GM12892 (cell line): ENCODE measurements around the gene UBE2E1.

Experiments used
- POLR2A ChIP-seq: IDR thresholded peaks from 2 replicates; pipeline ENCODE4 v1.6.1; 2011; ENCODE audit warnings: low read depth, low read length, control low read depth
- TAF1 ChIP-seq: IDR thresholded peaks from 2 replicates; pipeline ENCODE4 v1.6.1; 2011; ENCODE audit warnings: low read depth, mild to moderate bottlenecking, control low read depth, low read length, borderline replicate concordance

DNA sequence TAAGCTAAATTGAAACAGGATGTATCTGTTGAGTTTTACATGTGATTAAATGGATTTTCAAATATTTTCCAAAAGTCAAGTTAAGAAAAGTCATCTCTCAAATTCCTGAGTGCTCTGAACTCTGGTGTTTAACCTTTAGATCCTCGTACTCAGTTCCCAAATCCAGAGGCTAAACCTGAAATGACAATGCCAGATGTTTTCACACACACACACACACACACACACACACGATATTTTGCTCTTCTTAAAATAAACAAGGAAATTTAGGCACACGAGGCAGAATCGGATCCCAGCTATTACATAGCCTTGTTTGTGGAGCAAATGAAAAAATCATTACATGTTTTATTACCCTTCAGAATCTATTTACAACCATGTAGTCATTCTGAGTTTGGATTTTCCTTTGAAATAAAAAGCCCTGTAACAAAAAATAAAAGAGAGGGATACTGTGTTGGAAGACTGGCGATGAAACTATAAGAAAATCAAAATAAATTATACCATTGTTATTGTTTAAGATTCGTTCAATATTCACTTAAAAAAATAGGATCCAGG lies 20.6 kb upstream of the UBE2E1 start:
- TF ChIP-seq TAF1 (no peak), POLR2A (no peak)
